ENCODE results near the gene ITGA1.

Gene ITGA1

GRCh38 chr5:52794519-52794918 lies 6.8 kb downstream of the ITGA1 start:
- TF ChIP-seq OSR2 (tag by site-specific recombination; IDR thresholded peaks at IDR 0.05) (no peak), ZBTB11 (tag by site-specific recombination; conservative IDR thresholded peaks at IDR 0.05; ENCODE audit: low read depth) (no peak), ZNF223 (tag by site-specific recombination; IDR thresholded peaks at IDR 0.05) (no peak), SP7 (tag by site-specific recombination; IDR thresholded peaks at IDR 0.05) (no peak), ZNF112 (tag by site-specific recombination; IDR thresholded peaks at IDR 0.05) (no peak), ZNF626 (tag by site-specific recombination; IDR thresholded peaks at IDR 0.05) (no peak), ZNF501 (tag by site-specific recombination; IDR thresholded peaks at IDR 0.05) (no peak), PRDM1 (tag by site-specific recombination; IDR thresholded peaks at IDR 0.05) (peak; percentile 95), ZNF19 (tag by site-specific recombination; IDR thresholded peaks at IDR 0.05; ENCODE audit: low read depth) (no peak), ZNF558 (tag by site-specific recombination; IDR thresholded peaks at IDR 0.05) (no peak), ZNF174 (tag by site-specific recombination; IDR thresholded peaks at IDR 0.05) (no peak), ZNF133 (tag by site-specific recombination; IDR thresholded peaks at IDR 0.05) (no peak)
- TF ChIP-seq, protein P1, sequence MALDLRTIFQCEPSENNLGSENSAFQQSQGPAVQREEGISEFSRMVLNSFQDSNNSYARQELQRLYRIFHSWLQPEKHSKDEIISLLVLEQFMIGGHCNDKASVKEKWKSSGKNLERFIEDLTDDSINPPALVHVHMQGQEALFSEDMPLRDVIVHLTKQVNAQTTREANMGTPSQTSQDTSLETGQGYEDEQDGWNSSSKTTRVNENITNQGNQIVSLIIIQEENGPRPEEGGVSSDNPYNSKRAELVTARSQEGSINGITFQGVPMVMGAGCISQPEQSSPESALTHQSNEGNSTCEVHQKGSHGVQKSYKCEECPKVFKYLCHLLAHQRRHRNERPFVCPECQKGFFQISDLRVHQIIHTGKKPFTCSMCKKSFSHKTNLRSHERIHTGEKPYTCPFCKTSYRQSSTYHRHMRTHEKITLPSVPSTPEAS (tag by site-specific recombination; IDR thresholded peaks at IDR 0.05) = 0 out of 2 replicates have a peak, but pooled peaks have one; percentile 45
- TF ChIP-seq, protein P2, sequence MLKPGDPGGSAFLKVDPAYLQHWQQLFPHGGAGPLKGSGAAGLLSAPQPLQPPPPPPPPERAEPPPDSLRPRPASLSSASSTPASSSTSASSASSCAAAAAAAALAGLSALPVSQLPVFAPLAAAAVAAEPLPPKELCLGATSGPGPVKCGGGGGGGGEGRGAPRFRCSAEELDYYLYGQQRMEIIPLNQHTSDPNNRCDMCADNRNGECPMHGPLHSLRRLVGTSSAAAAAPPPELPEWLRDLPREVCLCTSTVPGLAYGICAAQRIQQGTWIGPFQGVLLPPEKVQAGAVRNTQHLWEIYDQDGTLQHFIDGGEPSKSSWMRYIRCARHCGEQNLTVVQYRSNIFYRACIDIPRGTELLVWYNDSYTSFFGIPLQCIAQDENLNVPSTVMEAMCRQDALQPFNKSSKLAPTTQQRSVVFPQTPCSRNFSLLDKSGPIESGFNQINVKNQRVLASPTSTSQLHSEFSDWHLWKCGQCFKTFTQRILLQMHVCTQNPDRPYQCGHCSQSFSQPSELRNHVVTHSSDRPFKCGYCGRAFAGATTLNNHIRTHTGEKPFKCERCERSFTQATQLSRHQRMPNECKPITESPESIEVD (tag by site-specific recombination; IDR thresholded peaks at IDR 0.05) = peak; percentile 82
- H3K27ac ChIP-seq (ENCODE audit: extremely low read depth, low read depth, low read length) = no peak overlapping the region
- H3K36me3 ChIP-seq (ENCODE audit: control insufficient read depth in 2 of 2, insufficient read depth in 1 of 2, low read length in 2 of 2) = no peaks in the 10 kb centered on the region
- H3K4me3 ChIP-seq (ENCODE audit: low read depth, low read length) = no peak overlapping the region
- H3K9me3 ChIP-seq (ENCODE audit: control insufficient read depth, insufficient read depth, low read depth, low read length) = no peaks in the 10 kb centered on the region
- peaks cover 6% of the 10 kb centered on the region; the same call in 1 of the 2 replicates for H3K4me1 ChIP-seq (ENCODE audit: control insufficient read depth, insufficient read depth, low read length)
- CTCF ChIA-PET = interaction anchor here (0.7 kb wide), 1 partner anchor 466 kb away, joined by 3 read pairs; no protein-coding TSS in a partner anchor
- POLR2A ChIA-PET = no interaction called here

DNA sequence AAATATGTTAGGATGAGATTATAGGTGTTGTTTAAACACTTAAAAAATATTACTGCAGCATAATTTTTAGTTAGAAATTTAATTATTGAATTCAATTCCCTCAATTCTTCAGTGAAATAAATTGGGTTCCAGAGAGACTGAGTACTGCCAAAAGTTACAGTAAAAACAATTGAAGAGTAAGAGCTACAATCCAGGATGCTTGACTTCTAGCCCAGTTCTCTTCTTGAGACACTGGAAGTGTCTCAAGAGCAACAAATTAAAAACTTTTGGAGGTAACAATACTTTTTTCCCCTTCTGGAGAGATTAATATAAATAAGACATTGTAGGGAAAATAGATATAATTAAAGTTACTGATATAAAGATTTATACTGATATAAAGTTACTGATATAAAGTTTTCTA lies 8.3 kb downstream of the ITGA1 start:
- H3K4me1 ChIP-seq (ENCODE audit: control insufficient read depth, insufficient read depth, low read length) = peaks cover 6% of the 10 kb centered on the region; the same call in 1 of the 2 replicates
- CTCF ChIA-PET = interaction anchor here (0.5 to 2.4 kb wide), 5 partner anchors 9 to 187 kb away, joined by 3 to 13 read pairs (median 3); partner anchors contain the start of genes ITGA1 and PELO
- POLR2A ChIA-PET = no interaction called here

GRCh38 chr5:52796516-52797103 lies 8.9 kb downstream of the ITGA1 start:
- H3K27ac ChIP-seq (ENCODE audit: extremely low read depth, low read depth, low read length) = no peak overlapping the region
- H3K9me3 ChIP-seq (ENCODE audit: control insufficient read depth, insufficient read depth, low read depth, low read length) = no peaks in the 10 kb centered on the region
- H3K4me3 ChIP-seq (ENCODE audit: low read depth, low read length) = no peak overlapping the region
- ChIA-PET CTCF (interaction anchor here (0.5 to 2.4 kb wide), 4 partner anchors 9 to 186 kb away, joined by 3 to 13 read pairs (median 4); partner anchors contain the start of genes ITGA1 and PELO), POLR2A (no interaction called here)
- peaks cover 0 to 6% of the 10 kb centered on the region in 2 experiments; a peak in 1 of 3 replicates for H3K36me3 ChIP-seq (ENCODE audit: control insufficient read depth in 2 of 2, insufficient read depth in 1 of 2, low read length in 2 of 2)
- peaks cover 6% of the 10 kb centered on the region; the same call in 1 of the 2 replicates for H3K4me1 ChIP-seq (ENCODE audit: control insufficient read depth, insufficient read depth, low read length)
- TF ChIP-seq ZNF48 (tag by site-specific recombination; IDR thresholded peaks at IDR 0.05) (no peak), ZNF311 (tag by site-specific recombination; IDR thresholded peaks at IDR 0.05; ENCODE audit: borderline replicate concordance) (no peak), ZBTB17 (tag by site-specific recombination; IDR thresholded peaks at IDR 0.05) (no peak), MZF1 (tag by site-specific recombination; IDR thresholded peaks at IDR 0.05; ENCODE audit: borderline replicate concordance) (no peak), ZNF350 (tag by site-specific recombination; IDR thresholded peaks at IDR 0.05) (no peak), ZNF610 (tag by site-specific recombination; IDR thresholded peaks at IDR 0.05; ENCODE audit: borderline replicate concordance) (no peak), ZNF223 (tag by site-specific recombination; IDR thresholded peaks at IDR 0.05) (no peak), SP2 (tag by site-specific recombination; IDR thresholded peaks at IDR 0.05) (no peak), ZNF114 (tag by site-specific recombination; IDR thresholded peaks at IDR 0.05) (no peak)
- TF ChIP-seq, protein P3, sequence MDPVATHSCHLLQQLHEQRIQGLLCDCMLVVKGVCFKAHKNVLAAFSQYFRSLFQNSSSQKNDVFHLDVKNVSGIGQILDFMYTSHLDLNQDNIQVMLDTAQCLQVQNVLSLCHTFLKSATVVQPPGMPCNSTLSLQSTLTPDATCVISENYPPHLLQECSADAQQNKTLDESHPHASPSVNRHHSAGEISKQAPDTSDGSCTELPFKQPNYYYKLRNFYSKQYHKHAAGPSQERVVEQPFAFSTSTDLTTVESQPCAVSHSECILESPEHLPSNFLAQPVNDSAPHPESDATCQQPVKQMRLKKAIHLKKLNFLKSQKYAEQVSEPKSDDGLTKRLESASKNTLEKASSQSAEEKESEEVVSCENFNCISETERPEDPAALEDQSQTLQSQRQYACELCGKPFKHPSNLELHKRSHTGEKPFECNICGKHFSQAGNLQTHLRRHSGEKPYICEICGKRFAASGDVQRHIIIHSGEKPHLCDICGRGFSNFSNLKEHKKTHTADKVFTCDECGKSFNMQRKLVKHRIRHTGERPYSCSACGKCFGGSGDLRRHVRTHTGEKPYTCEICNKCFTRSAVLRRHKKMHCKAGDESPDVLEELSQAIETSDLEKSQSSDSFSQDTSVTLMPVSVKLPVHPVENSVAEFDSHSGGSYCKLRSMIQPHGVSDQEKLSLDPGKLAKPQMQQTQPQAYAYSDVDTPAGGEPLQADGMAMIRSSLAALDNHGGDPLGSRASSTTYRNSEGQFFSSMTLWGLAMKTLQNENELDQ (tag by site-specific recombination; IDR thresholded peaks at IDR 0.05; ENCODE audit: low read depth) = no peak

More for the DNA sequence above, 8.3 kb downstream of the ITGA1 start:
- H3K36me3 ChIP-seq (ENCODE audit: control insufficient read depth in 2 of 2, insufficient read depth in 1 of 2, low read length in 2 of 2) = no peaks in the 10 kb centered on the region
- H3K27ac ChIP-seq (ENCODE audit: extremely low read depth, low read depth, low read length) = no peak overlapping the region
- H3K4me3 ChIP-seq (ENCODE audit: low read depth, low read length) = no peak overlapping the region
- no peak for TF ChIP-seq ZNF23 (tag by site-specific recombination; IDR thresholded peaks at IDR 0.05; ENCODE audit: borderline replicate concordance)
- H3K9me3 ChIP-seq (ENCODE audit: control insufficient read depth, insufficient read depth, low read depth, low read length) = no peaks in the 10 kb centered on the region
